Activated T-cell treated with anti-CD3 and anti-CD28 coated beads for 1 hour (primary cell): ENCODE results near the gene RPS6KA3.
"Not testable (repeated sequence)": the region's sequence is repeated elsewhere in the genome, so short reads cannot be mapped to it uniquely, and the experiment has no call there.

Experiments
- DNase-seq: peaks from one replicate; pipeline ENCODE4 v3.0.0-alpha.2; 2020; ENCODE audit warnings: low read depth

RPS6KA3 gene

DNA sequence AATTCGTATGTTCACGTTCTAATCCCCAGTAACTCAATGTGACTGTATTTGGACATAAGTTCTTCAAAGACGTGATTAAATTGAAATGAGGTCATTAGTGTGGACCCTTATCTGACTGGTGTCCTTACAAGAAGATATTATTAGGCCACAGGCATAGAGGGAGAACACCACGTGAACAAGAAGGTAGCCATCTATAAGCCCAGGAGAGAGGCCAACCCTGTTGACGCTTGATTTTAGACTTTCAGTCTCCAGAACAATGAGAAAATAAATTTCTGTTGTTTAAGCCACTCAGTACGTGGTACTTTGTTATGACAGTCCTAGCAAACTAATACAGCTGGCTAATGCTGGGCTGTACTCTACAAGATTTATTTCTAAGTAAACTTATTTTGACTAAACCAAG lies 123.6 kb downstream of the RPS6KA3 start:
- no peak for DNase-seq

GRCh38 chrX:20141281-20142220 lies 125.2 kb downstream of the RPS6KA3 start, which contains the start of gene EIF1AX:
Gene EIF1AX (minus strand): TSS chrX:20141838. CDS start chrX:20141640, 198 bp downstream.
- peak; percentile 87 for DNase-seq

DNA sequence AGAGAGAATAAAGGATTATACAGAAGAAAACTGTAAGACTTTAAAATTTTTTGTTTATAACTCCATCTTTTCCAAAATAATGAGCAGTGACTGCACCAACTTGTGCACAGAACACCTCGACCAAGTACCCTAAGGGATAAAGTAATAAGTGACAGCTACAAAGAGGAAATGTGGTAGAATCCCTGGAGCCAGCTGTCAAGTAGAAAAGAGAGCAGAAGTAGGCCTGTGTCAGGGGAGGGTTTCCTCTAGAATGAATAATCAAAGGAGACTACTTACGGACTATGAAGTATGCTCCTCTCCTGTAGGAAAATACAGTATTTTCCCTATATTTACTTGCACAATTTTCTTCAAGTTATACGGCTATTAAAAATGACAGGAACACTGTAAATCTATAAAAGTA lies 126.3 kb downstream of the RPS6KA3 start:
- no peak for DNase-seq

- no peak for DNase-seq
Observed at GRCh38 chrX:20139966-20140365, 126.7 kb downstream of the RPS6KA3 start.

DNA sequence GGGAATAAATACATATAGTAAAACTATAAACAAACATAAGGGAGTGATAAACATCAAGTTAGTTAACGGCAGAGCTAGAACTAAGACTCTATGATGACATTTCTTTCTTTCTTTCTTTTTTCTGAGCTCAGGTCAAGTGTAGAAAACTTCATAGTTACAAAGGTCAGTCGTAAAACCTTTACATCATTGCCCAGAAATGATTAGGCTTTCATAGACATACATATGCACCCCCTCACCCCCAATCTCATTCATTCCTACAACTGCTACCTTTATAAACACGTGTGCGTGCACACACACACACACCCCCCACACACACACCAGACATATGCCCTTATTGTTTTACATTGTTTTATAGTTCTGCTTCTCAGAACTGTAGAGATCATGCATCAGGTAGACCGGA lies 130.8 kb downstream of the RPS6KA3 start:
- DNase-seq, result no peak

DNA sequence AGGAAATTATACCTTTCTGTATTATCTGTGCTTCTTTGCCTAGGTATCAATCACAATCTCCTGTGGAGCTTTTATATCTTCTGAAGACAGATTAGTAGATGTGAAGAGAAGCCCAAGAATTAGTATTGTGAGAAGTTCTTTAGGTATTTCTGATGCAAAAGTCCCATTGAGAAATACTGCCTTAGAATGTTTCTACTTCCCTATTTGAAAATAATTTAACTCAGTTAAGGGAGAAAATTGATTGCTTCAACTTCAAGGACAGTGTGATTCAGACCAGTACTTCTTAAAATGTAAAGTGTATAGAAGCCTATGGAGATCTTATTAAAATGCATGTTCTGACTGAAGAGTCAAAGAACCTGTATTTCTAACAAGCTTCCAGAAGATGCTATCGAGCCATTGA lies 134.0 kb downstream of the RPS6KA3 start:
- DNase-seq, result no peak

DNA sequence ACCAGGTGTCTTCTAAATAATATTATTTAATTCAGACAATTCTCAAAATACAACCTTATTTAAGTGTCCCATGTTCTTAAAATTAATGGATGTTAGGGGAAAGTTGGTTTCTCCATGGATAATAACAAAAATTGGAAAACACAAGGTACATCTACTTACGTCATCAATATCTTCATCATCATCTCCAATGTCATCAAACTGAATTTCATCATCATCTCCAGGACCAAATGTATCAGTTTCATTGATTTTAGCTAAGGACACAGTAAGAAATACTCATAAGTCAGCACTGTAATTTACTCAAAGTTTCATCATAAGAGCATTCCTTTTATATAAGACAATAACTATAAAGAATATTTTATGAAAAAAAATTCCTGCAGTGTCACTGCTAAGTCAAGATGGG lies 136.4 kb downstream of the RPS6KA3 start:
- no peak for DNase-seq

DNA sequence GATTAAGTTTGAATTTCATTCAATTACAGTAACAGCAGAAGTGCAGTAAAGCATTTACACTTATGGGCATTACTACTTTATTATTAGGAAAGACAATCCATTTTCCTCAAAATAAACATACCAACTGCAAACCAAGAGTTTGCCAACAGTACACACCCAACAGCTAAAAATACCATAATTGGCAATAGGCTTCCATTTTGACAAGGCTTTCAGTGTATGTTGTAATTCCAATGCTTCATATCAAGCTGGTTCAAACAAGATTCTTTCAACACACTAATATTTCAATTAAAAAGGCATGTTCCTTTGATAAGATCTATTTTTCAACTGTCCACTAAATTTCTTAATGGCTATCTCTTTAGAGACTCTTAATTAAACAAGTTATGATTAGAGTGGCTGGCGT lies 137.2 kb downstream of the RPS6KA3 start:
- no peak for DNase-seq

DNA sequence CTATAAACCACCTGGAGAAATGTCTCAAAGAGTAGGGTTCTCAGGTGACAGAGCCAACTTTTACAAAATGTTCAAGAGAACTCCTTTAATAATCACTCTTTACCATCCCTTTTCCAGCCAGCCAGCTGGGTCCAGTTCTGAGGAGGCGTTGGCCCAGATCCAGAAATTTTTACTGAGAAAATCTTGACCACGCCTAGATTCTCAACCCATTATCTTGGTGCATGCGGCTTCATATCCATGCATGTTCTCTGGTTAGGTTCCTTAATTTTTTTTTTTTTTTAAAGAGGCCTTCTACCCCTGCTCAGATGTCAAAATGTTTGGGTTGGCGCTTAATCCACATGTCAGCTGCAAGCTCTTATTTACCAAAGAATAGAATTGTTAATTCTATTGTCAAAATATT lies 138.0 kb downstream of the RPS6KA3 start:
- DNase-seq, result no peak

DNA sequence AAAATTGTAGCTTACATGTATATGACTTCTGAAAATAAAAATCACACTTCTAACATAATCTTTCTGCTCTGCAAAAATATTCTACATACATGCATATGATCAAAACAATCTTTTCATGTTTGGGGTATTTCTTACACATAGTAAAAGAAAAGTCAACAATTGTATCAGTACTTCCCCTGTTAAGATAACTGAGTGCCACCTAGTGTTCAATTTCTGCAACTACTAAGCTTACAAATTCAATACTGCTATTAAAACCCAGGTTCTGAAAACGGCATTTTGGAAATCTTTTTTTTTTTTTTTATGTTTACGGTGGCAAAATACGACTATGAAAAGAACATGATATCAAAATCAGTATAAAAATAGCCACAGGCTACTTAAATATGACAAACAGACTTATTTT lies 139.3 kb downstream of the RPS6KA3 start:
- DNase-seq, result not testable (repeated sequence)

GRCh38 chrX:20126833-20127232 lies 139.9 kb downstream of the RPS6KA3 start:
- not testable (repeated sequence) for DNase-seq

- no peak for DNase-seq
Observed at GRCh38 chrX:20124964-20125363, 141.7 kb downstream of the RPS6KA3 start.

- DNase-seq, result no peak
Observed at GRCh38 chrX:20118065-20118824, 148.5 kb downstream of the RPS6KA3 start.

GRCh38 chrX:20116577-20117240 lies 150.0 kb downstream of the RPS6KA3 start, which contains the start of gene MAP7D2:
Gene MAP7D2 (minus strand): TSS chrX:20116907. CDS start chrX:20116879, 28 bp downstream.
- DNase-seq, result no peak

- no peak for DNase-seq
Observed at GRCh38 chrX:20116087-20116576, 150.6 kb downstream of the RPS6KA3 start.

- no peak for DNase-seq
Observed at GRCh38 chrX:20112022-20112774, 154.5 kb downstream of the RPS6KA3 start.

DNA sequence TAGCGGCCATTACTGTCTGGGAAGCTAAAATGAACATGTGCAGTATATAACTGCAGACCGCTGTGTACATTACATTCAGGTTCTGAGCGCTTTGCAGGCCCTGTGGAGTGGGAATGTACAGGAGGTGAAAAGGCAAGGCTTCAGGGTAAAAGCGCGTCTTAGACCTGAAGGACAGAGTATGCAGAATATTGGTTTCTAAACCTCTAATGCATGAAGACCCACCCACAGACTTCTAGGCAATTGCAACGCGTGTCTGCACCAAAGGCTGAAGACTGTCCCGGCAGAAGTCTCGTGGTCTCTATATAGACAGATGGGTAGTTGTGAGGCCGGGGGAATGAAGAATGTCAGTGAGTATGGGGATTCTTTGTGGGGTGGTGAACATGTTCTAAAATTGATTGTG lies 155.4 kb downstream of the RPS6KA3 start:
- no peak for DNase-seq

GRCh38 chrX:20101934-20102581 lies 164.7 kb downstream of the RPS6KA3 start:
- no peak for DNase-seq
